ENCODE data around the gene GABRB3. TPM values are rescaled to one million over a fixed set of nuclear protein-coding genes. Genes with fewer than 3 reads are reported as not detected.

GABRB3 gene
- total RNA-seq, 4 donors from 2014 or later: 1.2 to 3.9 (median 2.1) TPM; not detected in 1

GRCh38 chr15:26504009-26504408 lies 268.9 kb downstream of the GABRB3 start:
- Histone ChIP-seq H3K27me3 (no peaks in the 10 kb centered on the region), H3K4me3 (no peak overlapping the region), H3K27ac (no peak overlapping the region), H3K9me3 (no peaks in the 10 kb centered on the region), H3K4me1 (no peaks in the 10 kb centered on the region), H3K36me3 (no peaks in the 10 kb centered on the region)
- DNase-seq (ENCODE audit: low spot score in 2 of 2): no peak
- TF ChIP-seq EP300 (IDR thresholded peaks at IDR 0.05): no peak
- TF ChIP-seq CTCF (IDR thresholded peaks at IDR 0.05): no peak
- no peak for TF ChIP-seq POLR2A (IDR thresholded peaks at IDR 0.05)

Other genes with a start within 250 kb of the GABRB3 start
- not detected for gene GABRA5, start 94.0 kb upstream of the GABRB3 start, total RNA-seq
- gene GABRG3, start 198.1 kb upstream of the GABRB3 start, total RNA-seq: not detected

Measured in tibial nerve (tissue), 4 donors.